ENCODE measurements around the gene ZSWIM4.
"Not testable (repeated sequence)": the region's sequence is repeated elsewhere in the genome, so short reads cannot be mapped to it uniquely, and the experiment has no call there.

The ZSWIM4 gene

DNA sequence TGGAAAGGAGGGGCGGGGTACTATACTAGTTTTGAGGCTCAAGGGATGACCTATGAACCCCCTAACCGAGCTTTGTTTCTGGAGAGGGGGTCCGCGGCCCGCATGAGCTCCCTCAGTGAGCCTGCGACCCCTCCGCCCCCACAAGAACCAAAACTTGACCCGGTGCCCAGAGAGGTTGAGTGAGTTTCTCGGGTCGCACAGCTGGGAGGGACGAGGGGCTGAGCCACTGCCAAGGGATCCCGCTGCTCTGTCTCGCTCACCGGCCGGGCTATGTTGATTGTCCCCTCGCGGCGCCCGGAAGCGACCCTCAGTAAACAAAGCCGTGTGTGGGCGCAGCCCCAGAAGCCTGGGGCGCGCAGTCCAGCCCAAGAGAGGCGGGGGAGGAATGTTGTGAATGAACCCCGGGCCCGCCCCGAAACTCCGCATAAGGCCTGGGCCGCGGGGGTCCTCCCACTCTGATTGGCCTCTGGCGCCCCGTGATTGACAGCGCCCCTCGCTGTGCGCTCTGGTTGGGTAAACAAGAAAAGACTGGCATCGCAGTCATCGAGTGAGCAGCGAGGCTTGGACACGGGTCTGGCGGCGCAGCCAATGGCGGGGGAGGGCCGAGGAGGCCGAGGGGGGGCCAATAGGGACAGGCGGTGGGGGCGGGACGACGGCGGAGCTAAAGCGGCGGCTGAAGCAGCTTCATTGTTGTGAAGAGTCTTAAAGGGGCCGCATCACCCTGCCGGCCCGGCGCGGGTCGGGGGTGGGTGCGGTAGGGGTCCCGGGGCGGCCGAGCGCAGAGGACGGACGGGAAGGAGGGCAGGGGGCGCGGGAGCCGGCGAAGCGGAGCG lies at the start of gene ZSWIM4:
TSS of gene ZSWIM4 (plus strand) at position 687 of the 833 bp plus-strand sequence. CDS start 206 bp downstream, outside the sequence.
- DNase-seq (ENCODE audit: low read depth, low spot score), result peak; percentile 85

DNA sequence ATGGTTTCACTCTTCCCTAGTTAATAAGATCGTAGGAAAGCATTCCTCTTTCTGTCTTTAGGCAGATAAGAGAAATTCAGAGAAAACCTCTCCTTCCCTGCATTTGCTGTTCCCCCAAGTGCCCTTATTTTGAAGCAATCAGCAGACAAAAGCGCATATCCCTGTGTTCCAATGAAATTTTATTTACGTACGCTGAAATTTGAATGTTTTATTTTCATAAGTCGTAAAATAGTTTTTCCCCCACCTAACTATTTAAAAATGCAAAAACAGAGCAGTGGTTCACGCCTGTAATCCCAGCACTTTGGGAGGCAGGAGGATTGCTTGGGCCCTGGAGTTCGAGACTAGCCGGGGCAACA lies 48.2 kb upstream of the ZSWIM4 start:
- DNase-seq (ENCODE audit: low read depth, low spot score), result no peak

DNA sequence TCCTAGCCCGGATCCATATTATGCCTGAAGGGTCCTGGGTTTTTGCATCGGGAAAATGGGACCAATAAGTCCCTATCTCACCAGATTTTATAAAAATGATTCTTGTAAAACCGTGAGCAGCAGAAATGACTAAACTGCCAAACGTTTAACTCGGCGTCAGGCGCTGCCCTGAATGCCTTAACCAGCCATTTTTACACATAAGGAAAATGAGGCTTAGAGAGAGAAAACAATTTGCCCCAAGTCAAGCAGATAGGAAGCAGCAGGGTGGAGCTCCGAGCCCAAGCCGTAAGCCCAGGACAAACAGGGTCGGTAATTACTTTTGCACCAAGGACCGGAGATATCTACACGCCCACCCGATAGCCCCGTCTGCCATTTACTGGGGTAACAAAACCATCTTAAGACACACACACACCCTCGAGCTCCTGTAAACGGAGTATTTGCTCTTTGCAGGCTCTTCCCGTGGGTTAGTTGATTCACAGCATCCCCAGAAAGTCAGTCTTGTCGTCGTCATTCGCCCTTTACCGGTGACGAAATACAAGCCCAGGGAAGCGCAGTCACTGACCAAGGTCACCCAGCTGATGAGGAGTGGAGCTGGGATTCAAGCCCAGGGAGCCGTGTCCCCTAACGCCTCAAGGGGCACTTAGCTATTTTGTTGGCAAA lies 46.9 kb upstream of the ZSWIM4 start:
- no peak for DNase-seq (ENCODE audit: low read depth, low spot score)

DNA sequence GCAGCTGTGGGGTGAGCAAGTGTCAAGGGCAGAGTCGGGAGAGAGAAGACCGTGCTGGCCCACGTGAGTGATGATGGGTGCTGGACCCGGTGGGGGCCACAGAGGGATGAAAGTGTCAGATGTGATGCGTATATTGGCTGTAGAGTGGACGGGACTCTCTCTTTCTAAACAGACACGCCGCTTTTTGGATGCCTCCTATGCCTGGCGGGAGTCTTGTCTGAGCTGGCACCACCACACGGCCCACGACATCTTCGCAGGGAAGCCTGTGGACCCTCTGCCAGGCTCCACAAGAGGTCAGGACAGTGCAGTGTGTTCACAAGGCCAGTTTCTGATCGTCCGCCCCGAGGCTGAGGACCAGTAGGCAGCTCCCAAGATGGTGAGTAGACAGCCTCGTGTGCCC lies 43.8 kb upstream of the ZSWIM4 start:
- no peak for DNase-seq (ENCODE audit: low read depth, low spot score)

DNA sequence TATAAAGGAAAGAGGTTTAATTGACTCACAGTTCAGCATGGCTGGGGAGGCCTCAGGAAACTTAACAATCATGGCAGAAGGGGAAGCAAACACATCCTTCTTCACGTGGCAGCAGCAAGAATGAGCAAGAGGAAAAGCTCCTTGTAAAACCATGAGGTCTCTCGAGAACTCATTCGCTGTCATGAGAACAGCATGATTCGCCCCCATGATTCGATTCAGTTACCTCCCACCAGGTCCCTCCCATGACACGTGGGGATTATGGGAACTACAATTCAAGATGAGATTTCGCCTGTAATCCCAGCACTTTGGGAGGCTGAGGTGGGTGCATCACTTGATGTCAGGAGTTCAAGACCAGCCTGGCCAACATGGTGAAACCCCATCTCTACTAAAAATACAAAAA lies 41.6 kb upstream of the ZSWIM4 start:
- DNase-seq (ENCODE audit: low read depth, low spot score), result not testable (repeated sequence)

DNA sequence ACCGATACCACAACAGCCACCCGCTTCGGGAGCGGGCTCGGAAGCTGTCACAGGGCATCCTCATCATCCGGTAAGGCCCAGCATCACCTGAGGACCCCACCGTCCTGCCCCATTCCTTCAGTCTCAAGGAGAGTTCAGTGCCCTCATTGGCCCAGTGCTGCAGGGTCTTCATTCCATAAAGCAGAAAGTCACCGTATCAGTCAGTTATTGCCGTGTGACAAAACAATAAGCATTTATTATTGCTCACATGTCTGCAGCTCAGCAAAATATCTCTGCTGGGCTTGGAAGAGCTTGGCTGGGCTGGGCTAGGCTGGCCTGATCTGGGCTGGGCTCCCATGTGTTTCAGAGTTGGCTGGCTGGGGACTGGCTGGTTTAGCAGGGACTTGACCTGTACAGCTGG lies 39.0 kb upstream of the ZSWIM4 start:
- no peak for DNase-seq (ENCODE audit: low read depth, low spot score)

DNA sequence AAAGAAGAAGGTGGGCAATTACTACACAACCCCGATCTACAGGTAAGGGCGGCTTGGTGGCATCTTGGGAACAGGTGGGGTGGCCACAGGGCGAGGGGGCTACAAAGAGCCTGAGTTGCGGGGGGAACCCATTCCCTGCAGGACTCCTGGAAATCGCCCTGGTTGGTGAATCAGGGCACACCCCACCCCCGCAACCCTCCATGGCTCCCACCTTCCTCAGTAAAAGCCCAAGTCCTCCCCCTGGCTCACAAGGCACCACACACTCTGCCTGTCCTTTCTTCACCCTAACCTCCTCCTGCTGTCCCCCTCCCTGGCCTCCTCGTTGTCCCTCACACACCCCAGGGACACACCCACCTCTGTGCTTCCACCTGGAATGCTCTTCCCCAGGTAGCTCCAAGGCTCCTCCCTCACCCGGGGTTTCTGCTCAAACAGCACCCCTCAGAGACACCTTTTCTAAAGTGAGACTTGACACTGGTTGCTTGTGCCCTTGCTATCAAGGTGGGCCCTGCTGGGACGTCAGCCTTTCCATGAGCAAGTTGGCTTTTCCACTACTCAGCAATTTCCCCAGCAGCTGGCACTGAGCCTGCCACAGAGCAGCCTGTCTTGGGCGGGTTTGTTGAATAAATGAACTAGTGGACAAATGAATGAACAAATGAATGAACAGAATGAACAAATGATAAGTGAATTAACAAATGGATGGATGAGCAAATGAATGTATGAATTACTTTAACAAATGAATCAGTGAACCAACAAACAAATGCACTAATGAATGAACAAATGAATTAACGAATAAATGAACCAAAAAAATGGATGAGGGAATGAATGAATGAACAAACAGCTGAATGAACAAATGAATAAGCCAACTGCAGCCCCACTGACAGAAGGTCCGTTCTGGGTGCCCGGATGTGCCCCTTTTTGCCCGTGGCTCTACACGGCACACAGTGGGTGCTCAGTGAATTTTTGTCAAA lies 37.2 kb upstream of the ZSWIM4 start:
- DNase-seq (ENCODE audit: low read depth, low spot score), result no peak

DNA sequence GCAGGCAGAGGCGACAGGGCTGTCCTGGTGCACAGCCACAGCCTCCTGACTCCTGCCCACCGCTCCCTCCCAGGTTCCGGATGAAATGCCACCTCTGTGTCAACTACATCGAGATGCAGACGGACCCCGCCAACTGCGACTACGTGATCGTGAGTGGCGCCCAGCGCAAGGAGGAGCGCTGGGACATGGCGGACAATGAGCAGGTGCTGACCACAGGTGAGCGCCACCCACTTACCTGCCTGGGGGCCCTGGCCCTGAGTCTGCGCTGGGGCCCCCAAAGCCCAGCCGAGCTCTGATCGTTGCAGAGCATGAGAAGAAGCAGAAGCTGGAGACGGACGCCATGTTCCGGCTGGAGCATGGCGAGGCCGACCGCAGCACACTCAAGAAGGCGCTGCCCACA lies 36.4 kb upstream of the ZSWIM4 start:
- no peak for DNase-seq (ENCODE audit: low read depth, low spot score)

DNA sequence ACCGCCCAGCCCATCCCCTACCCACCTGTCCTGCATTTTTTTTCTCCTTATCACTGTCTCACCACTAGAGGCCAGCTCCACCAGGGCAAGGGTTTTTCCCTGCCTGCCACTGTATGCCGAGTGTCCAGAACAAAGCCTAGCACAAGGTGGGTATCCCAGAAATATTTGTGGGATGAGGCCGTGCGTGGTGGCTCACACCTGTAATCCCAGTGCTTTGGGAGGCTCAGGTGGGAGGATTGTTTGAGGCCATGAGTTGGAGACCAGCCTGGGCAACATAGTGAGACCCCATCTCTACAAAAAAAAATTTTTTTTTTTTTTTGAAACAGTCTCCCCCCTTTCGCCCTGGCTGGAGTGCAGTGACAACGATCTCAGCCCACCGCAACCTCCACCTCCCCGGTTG lies 33.8 kb upstream of the ZSWIM4 start:
- no peak for DNase-seq (ENCODE audit: low read depth, low spot score)

DNA sequence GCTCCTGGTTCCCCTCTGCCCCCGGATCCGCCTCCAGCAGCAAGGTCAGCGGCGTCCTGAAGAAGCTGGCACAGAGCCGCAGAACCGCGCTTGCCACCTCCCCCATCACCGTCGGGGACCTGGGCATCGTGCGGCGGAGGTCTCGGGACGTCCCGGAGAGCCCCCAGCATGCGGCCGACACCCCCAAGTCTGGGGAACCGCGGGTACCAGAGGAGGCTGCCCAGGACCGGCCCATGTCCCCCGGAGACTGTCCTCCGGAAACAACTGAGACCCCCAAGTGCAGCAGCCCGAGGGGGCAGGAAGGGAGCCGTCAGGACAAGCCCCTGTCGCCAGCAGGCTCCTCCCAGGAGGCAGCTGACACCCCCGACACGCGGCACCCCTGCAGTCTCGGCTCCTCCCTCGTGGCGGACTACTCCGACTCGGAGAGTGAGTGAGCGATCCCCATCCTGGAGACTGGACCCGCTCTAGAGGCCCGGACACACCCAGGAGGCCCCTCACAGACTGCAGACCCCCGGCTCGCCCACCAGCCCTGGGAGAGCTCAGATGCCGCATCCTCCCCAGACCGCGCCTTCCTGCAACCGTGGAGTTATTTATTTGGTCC lies 32.5 kb upstream of the ZSWIM4 start:
- no peak for DNase-seq (ENCODE audit: low read depth, low spot score)

DNA sequence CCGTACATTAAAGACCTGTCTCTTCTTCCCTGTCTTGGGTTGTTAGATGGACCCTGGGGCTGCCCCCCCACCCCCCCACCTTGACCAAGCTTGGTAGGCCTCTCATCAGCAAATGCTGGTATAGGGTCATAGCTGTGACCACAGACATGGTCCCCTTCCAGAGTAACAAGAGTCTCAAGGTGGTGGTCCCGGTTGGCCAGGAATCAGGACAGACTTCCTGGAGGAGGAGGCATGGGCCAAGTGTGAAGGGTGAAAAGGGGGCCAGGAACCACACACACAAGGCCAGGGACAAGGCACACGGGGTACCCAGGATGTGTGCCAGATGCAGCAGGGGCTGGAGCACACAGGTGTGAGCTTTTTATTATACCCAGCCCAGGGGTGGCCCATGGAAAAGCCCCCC lies 32.0 kb upstream of the ZSWIM4 start:
- no peak for DNase-seq (ENCODE audit: low read depth, low spot score)

DNA sequence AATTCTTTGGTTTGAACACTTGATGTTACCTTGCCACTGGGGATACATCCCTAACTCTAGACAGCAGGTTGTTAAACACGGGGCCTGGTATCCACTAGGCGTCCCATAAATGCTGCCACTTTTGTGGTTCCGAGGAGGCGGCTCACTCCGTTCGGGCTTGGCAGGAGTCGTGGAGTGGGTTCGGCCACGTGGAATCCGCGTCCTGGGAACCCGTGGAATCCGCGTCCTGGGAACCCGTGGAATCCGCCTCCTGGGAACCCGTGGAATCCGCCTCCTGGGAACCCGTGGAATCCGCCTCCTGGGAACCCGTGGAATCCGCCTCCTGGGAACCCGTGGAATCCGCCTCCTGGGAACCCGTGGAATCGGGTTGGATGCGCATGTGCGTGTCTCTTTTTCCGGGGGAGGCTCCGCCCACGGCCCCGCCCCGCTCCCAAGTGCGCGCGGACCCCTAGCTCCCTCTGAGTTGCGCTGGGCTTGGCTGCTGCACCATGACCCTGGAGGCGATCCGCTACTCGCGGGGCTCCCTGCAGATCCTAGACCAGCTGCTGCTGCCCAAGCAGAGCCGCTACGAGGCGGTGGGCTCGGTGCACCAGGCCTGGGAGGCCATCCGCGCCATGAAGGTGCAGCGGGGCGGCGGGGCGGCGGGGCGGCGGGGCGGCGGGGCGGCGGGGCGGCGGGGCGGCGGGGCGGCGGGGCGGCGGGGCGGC lies 31.0 kb upstream of the ZSWIM4 start, which contains the start of gene MRI1:
TSS of gene MRI1 (plus strand) at position 422 of the 707 bp plus-strand sequence. CDS start at position 489, 67 bp downstream.
- peak; percentile 30 for DNase-seq (ENCODE audit: low read depth, low spot score)

DNA sequence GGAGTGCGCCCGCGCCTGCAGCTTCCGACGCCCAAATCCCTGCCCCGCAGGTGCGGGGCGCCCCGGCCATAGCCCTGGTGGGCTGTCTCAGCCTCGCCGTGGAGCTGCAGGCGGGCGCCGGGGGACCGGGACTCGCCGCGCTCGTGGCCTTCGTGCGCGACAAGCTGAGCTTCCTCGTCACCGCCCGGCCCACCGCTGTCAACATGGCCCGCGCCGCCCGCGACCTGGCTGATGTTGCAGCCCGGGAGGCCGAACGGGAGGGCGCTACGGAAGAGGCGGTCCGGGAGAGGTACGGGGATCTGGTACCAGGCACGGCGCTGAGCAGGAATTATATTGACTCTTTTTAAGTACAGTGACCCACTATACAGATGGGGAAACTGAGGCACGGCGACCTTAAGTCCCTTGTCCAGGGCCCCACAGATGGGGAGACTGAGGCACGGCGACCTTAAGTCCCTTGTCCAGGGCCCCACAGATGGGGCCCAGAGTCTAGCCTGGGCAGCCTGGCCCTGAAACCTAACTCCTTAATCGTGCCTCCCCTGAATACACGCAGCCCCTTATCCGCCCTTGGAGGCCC lies 30.3 kb upstream of the ZSWIM4 start:
- no peak for DNase-seq (ENCODE audit: low read depth, low spot score)

DNA sequence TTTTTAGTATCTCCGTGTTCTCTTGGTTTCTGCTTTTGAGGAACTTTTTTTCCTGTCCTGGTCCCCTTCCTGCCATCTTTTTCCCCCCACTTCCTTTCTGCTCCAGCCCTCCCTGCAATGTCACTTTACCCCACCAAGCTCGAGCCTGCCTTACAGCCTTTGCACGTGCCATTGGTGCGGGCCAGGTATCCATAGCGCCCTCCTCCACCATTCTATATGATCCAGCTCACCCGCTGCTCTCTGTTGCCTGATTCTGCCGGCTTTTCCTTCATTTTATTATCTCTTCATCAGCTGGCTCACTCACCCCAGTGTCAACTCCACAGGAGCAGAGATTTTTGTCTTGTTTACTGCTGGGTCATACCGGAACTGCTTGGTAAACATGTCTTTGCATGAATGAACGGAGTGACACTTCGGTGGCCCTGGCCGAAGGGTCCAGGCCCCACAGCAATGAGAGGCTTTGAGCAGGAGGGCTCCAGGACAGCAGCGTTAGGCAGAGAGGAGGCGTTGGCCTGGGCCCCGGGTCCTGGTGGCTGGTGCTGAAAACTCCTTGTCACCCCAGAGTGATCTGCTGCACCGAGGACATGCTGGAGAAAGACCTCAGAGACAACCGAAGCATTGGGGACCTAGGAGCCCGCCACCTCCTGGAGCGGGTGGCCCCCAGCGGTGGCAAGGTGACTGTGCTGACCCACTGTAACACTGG lies 29.7 kb upstream of the ZSWIM4 start:
- no peak for DNase-seq (ENCODE audit: low read depth, low spot score)

DNA sequence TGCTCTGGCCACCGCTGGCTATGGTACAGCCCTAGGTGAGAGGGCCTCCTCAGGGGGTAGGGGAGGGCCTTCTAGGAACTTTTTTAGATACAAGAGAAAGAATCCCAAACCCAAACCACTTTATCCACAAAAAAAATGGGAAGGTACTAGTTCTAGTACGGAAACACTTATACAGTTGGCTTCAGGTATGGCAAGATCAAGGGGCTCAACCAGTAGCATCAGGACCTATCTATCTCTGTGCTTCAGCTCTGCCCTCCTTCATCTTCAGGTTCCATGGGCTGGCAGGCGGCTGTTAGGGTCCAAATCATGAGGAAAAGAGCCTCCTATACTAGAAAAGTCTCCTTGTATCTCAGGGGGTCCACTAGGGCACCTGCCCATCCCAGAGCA lies 29.2 kb upstream of the ZSWIM4 start:
- no peak for DNase-seq (ENCODE audit: low read depth, low spot score)

DNA sequence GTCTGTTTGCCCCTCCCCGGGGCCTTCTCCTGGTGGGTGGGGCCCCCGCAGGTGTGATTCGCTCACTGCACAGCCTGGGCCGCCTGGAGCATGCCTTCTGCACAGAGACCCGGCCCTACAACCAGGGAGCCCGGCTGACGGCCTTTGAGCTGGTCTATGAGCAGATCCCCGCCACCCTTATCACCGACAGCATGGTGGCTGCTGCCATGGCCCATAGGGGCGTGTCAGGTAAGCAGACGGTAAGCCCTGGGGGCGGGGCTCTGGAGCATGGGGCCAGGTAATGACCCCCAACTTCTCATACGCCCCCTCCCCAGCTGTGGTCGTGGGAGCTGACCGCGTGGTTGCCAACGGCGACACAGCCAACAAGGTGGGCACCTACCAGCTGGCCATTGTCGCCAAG lies 26.7 kb upstream of the ZSWIM4 start:
- DNase-seq (ENCODE audit: low read depth, low spot score), result no peak

DNA sequence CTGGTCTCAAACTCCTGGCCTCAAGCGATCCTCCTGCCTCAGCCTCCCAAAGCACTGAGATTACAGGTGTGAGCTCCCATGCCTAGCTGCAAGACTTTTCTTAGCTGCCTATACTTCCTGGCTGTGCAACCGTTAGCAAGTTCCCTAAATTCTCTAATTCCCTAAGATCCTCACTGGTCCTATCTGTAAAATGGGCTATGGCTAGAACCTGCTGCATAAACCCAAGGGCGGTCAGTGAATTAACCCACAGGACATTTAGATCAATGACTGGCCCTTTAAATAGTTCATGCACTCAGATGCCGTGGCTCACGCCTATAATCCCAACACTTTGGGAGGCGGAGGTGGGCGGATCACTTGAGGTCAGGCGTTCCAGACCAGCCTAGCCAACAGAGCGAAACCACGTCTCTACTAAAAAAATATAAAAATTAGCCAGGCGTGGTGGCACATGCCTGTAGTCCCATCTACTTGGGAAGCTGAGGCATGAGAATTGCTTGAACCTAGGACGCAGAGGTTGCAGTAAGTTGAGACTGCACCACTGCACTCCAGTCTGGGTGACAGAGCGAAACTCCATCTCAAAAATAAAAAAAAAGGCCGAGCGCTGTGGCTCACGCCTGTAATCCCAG lies 25.1 kb upstream of the ZSWIM4 start:
- no peak for DNase-seq (ENCODE audit: low read depth, low spot score)

DNA sequence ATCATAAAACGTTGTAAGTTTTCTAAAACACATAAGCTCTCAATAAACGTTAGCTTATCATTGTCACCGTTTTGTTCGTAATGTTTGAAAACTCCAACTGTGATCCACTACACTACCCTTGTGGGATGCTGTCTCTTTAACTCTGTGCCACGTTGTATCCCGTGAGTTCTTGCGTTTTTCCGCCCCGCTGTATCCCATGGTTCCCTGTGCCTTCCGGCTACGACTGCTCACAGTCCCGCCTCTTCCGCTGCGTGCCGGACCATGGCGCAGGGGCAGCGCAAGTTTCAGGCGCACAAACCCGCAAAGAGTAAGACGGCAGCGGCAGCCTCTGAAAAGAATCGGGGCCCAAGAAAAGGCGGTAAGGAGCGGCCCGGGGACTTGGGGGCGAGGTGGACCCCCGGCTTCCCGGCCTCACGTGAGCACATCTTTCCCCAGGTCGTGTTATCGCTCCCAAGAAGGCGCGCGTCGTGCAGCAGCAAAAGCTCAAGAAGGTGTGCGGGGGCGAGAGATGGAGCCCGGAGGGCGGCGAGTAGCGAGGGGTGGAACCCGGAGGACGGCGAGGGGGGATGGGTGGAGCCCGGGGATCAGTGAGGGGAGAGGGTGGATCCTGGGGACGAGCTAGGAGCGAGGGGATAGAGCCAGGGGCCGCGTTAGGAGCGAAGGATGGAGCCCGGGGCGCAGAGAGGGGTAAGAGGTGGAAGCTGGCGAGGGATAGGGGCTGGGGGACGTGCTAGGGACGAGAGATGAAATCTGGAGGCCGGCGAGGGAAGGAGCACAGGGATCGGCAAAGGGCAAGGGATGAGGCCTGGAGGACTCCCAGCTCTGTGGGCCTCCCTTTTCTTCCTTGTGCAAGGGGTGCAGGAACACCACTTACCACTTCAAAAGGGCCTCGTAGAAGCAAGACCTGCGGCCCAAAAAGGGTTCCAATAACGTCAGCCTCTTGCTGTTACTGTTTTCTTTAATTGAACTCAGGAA lies 20.7 kb upstream of the ZSWIM4 start, which contains the start of gene C19orf53:
TSS of gene C19orf53 (plus strand) at position 240 of the 975 bp plus-strand sequence. CDS start at position 262, 22 bp downstream.
- DNase-seq (ENCODE audit: low read depth, low spot score), result peak; percentile 83

All from activated CD4-positive, CD25-positive, alpha-beta regulatory T cell treated with anti-CD3 and anti-CD28 coated beads, Interleukin-2, amount 50 U/mL, for 16 hours (primary cell).